HUES64 (cell line): ENCODE measurements around the gene CD46.

Experiments
- H3K27ac ChIP-seq: 2 replicates; pipeline ENCODE4 v1.7.0; 2013; ENCODE audit warnings: low read depth, low read length, inconsistent platforms
- H3K27me3 ChIP-seq: 2 replicates; pipeline ENCODE4 v1.6.1; 2013; ENCODE audit warnings: mild to moderate bottlenecking, low read length; ENCODE audit not compliant: insufficient read depth
- H3K36me3 ChIP-seq: 2 replicates; pipeline ENCODE4 v1.6.1; 2013; ENCODE audit warnings: mild to moderate bottlenecking, low read length; ENCODE audit not compliant: insufficient read depth
- H3K4me1 ChIP-seq: 2 replicates; pipeline ENCODE4 v1.6.1; 2013; ENCODE audit warnings: mild to moderate bottlenecking, low read length, moderate library complexity; ENCODE audit not compliant: insufficient read depth
- H3K4me3 ChIP-seq: 2 replicates; pipeline ENCODE4 v1.5.1; 2013; ENCODE audit warnings: mild to moderate bottlenecking, low read length, moderate library complexity
- H3K9ac ChIP-seq: 2 replicates; pipeline ENCODE4 v1.6.1; 2013; ENCODE audit warnings: mild to moderate bottlenecking, low read depth, low read length
- H3K9me3 ChIP-seq: 2 replicates; pipeline ENCODE4 v1.6.1; 2013; ENCODE audit warnings: low read depth, low read length; ENCODE audit not compliant: insufficient read depth
- WGBS: fragments of 150-250, 120-280 bp; methylation state at CpG from one replicate; pipeline ENCODE4 v1.1.7; 2013; ENCODE audit warnings: missing lambda C conversion rate; 5-methylcytosine and 5-hydroxymethylcytosine counted together

Gene CD46

GRCh38 chr1:207833381-207833780 is 81.5 kb downstream of the CD46 start:
- WGBS = 94% methylated on average over 5 of the region's 6 CpGs
- H3K4me1 ChIP-seq = no peaks in the 10 kb centered on the region; the same call in 1 of the 2 replicates

GRCh38 chr1:207833956-207834660 is 82.3 kb downstream of the CD46 start:
- Histone ChIP-seq H3K9ac (no peak overlapping the region), H3K4me1 (no peaks in the 10 kb centered on the region; the same call in 1 of the 2 replicates), H3K9me3 (no peaks in the 10 kb centered on the region), H3K4me3 (no peak overlapping the region), H3K27me3 (no peaks in the 10 kb centered on the region), H3K27ac (no peak overlapping the region), H3K36me3 (no peaks in the 10 kb centered on the region)
- 89% methylated on average over 7 of the region's 7 CpGs for WGBS

More at GRCh38 chr1:207833381-207833780, 81.5 kb downstream of the CD46 start:
- H3K9me3 ChIP-seq = no peaks in the 10 kb centered on the region
- H3K36me3 ChIP-seq = no peaks in the 10 kb centered on the region
- no peaks in the 10 kb centered on the region for H3K27me3 ChIP-seq
- H3K27ac ChIP-seq = no peak overlapping the region
- no peak overlapping the region for H3K9ac ChIP-seq
- H3K4me3 ChIP-seq = no peak overlapping the region

GRCh38 chr1:207835958-207836357 is 84.1 kb downstream of the CD46 start:
- WGBS = 96% methylated on average over 6 of the region's 6 CpGs
- Histone ChIP-seq H3K4me3 (no peak overlapping the region), H3K27me3 (no peaks in the 10 kb centered on the region), H3K36me3 (no peaks in the 10 kb centered on the region), H3K9ac (no peak overlapping the region), H3K9me3 (no peaks in the 10 kb centered on the region), H3K27ac (no peak overlapping the region), H3K4me1 (no peaks in the 10 kb centered on the region; the same call in 1 of the 2 replicates)

- H3K36me3 ChIP-seq = no peaks in the 10 kb centered on the region
- no peaks in the 10 kb centered on the region for H3K9me3 ChIP-seq
- no peaks in the 10 kb centered on the region for H3K27me3 ChIP-seq
- WGBS = 93% methylated on average over 15 of the region's 15 CpGs
- H3K9ac ChIP-seq = no peak overlapping the region
- no peak overlapping the region for H3K27ac ChIP-seq
- H3K4me3 ChIP-seq = no peak overlapping the region
- no peaks in the 10 kb centered on the region; the same call in 1 of the 2 replicates for H3K4me1 ChIP-seq
These were observed 84.9 kb downstream of the CD46 start for GRCh38 chr1:207836591-207837347.

GRCh38 chr1:207837673-207838072 is 85.8 kb downstream of the CD46 start:
- WGBS = 99% methylated on average over 2 of the region's 4 CpGs
- Histone ChIP-seq H3K27ac (no peak overlapping the region), H3K4me3 (no peak overlapping the region), H3K4me1 (no peaks in the 10 kb centered on the region; the same call in 1 of the 2 replicates), H3K27me3 (no peaks in the 10 kb centered on the region), H3K36me3 (no peaks in the 10 kb centered on the region), H3K9me3 (no peaks in the 10 kb centered on the region), H3K9ac (no peak overlapping the region)

GRCh38 chr1:207838156-207839082 is 86.6 kb downstream of the CD46 start:
- no peaks in the 10 kb centered on the region; the same call in 1 of the 2 replicates for H3K4me1 ChIP-seq
- H3K27ac ChIP-seq = no peak overlapping the region
- H3K4me3 ChIP-seq = no peak overlapping the region
- WGBS = 87% methylated on average over 14 of the region's 15 CpGs
- no peak overlapping the region for H3K9ac ChIP-seq
- H3K36me3 ChIP-seq = no peaks in the 10 kb centered on the region
- H3K9me3 ChIP-seq = no peaks in the 10 kb centered on the region
- no peaks in the 10 kb centered on the region for H3K27me3 ChIP-seq

- no peaks in the 10 kb centered on the region for H3K9me3 ChIP-seq
- H3K27me3 ChIP-seq = no peaks in the 10 kb centered on the region
- no peaks in the 10 kb centered on the region; the same call in 1 of the 2 replicates for H3K4me1 ChIP-seq
- H3K4me3 ChIP-seq = no peak overlapping the region
- no peak overlapping the region for H3K9ac ChIP-seq
- H3K27ac ChIP-seq = no peak overlapping the region
- no peaks in the 10 kb centered on the region for H3K36me3 ChIP-seq
These were observed 87.2 kb downstream of the CD46 start for GRCh38 chr1:207839083-207839413.

- H3K9ac ChIP-seq = no peak overlapping the region
- H3K36me3 ChIP-seq = no peaks in the 10 kb centered on the region
- H3K4me1 ChIP-seq = no peaks in the 10 kb centered on the region; the same call in 1 of the 2 replicates
- no peaks in the 10 kb centered on the region for H3K9me3 ChIP-seq
- H3K27ac ChIP-seq = no peak overlapping the region
- no peaks in the 10 kb centered on the region for H3K27me3 ChIP-seq
- no peak overlapping the region for H3K4me3 ChIP-seq
- whole genome bisulfite sequencing = 79% methylated on average over 2 of the region's 2 CpGs
These were observed 88.5 kb downstream of the CD46 start for GRCh38 chr1:207840380-207840779.

GRCh38 chr1:207841293-207841692 is 89.4 kb downstream of the CD46 start:
- Histone ChIP-seq H3K36me3 (no peaks in the 10 kb centered on the region), H3K9ac (no peak overlapping the region), H3K27me3 (no peaks in the 10 kb centered on the region), H3K27ac (no peak overlapping the region), H3K4me3 (no peak overlapping the region), H3K4me1 (no peaks in the 10 kb centered on the region), H3K9me3 (no peaks in the 10 kb centered on the region)
- WGBS = 72% methylated on average over 1 of the region's 1 CpG

- no peak overlapping the region for H3K4me3 ChIP-seq
- no peaks in the 10 kb centered on the region for H3K9me3 ChIP-seq
- 76% methylated on average over 4 of the region's 4 CpGs for WGBS
- H3K4me1 ChIP-seq = no peaks in the 10 kb centered on the region
- H3K36me3 ChIP-seq = no peaks in the 10 kb centered on the region
- H3K27ac ChIP-seq = no peak overlapping the region
- H3K27me3 ChIP-seq = no peaks in the 10 kb centered on the region
- no peak overlapping the region for H3K9ac ChIP-seq
These were observed 90.0 kb downstream of the CD46 start for GRCh38 chr1:207841901-207842300.

- Histone ChIP-seq H3K36me3 (no peaks in the 10 kb centered on the region), H3K4me1 (no peaks in the 10 kb centered on the region), H3K9ac (no peak overlapping the region), H3K27ac (no peak overlapping the region), H3K9me3 (no peaks in the 10 kb centered on the region), H3K27me3 (no peaks in the 10 kb centered on the region), H3K4me3 (no peak overlapping the region)
- 86% methylated on average over 6 of the region's 6 CpGs for WGBS
These were observed 90.7 kb downstream of the CD46 start for GRCh38 chr1:207842506-207842905.
